ENCODE data around the gene M1AP. TPM values are rescaled to one million over a fixed set of nuclear protein-coding genes. Genes with fewer than 3 reads are reported as not detected.

Gene M1AP
- total RNA-seq, 4 donors from 2014 or later, result 0.81 to 2.6 (median 1.8) TPM

GRCh38 chr2:74685408-74685807 is 37.3 kb upstream of the M1AP start:
- DNase-seq, result no peak
- H3K4me1 ChIP-seq, result no peaks in the 10 kb centered on the region
- no peak overlapping the region for H3K27ac ChIP-seq
- 89 to 93% methylated on average over 3 of the region's 3 CpGs for WGBS, 2 donors
- no peaks in the 10 kb centered on the region for H3K27me3 ChIP-seq
- intact Hi-C loops (cut with DNase I), result loop anchor here (5.0 kb wide), 1 partner anchor 717 kb away; no protein-coding TSS in a partner anchor
- peaks cover 0 to under 1% of the 10 kb centered on the region in 2 donors for H3K36me3 ChIP-seq
- TF ChIP-seq POLR2A (IDR thresholded peaks at IDR 0.05) (no peak), CTCF (IDR thresholded peaks at IDR 0.05) (no peak)
- H3K4me3 ChIP-seq (replicated peaks in 1 of 3), result no peak overlapping the region
- no peaks in the 10 kb centered on the region for H3K9me3 ChIP-seq

GRCh38 chr2:74682501-74682900 is 34.4 kb upstream of the M1AP start:
- no peak for DNase-seq
- no peak for TF ChIP-seq POLR2A (IDR thresholded peaks at IDR 0.05)
- TF ChIP-seq CTCF (IDR thresholded peaks at IDR 0.05), result no peak
- Histone ChIP-seq H3K9me3 (no peaks in the 10 kb centered on the region), H3K4me1 (no peaks in the 10 kb centered on the region), H3K4me3 (replicated peaks in 1 of 3) (no peak overlapping the region), H3K27me3 (no peaks in the 10 kb centered on the region), H3K27ac (no peak overlapping the region), H3K36me3 (peaks cover 0 to 5% of the 10 kb centered on the region in 2 donors)
- intact Hi-C loops (cut with DNase I), result no loop called here

GRCh38 chr2:74679615-74680014 is 31.5 kb upstream of the M1AP start:
- H3K36me3 ChIP-seq, result peaks cover 5 to 14% of the 10 kb centered on the region in 2 donors
- H3K27me3 ChIP-seq, result no peaks in the 10 kb centered on the region
- no peaks in the 10 kb centered on the region for H3K4me1 ChIP-seq
- H3K9me3 ChIP-seq, result no peaks in the 10 kb centered on the region
- no peak overlapping the region for H3K27ac ChIP-seq
- WGBS, 2 donors, result 94 to 95% methylated on average over 7 to 15 of the region's 15 CpGs
- no peak overlapping the region for H3K4me3 ChIP-seq (replicated peaks in 1 of 3)
- no peak for DNase-seq
- TF ChIP-seq POLR2A (IDR thresholded peaks at IDR 0.05), result no peak
- TF ChIP-seq CTCF (IDR thresholded peaks at IDR 0.05), result no peak
- intact Hi-C loops (cut with DNase I), result no loop called here

- no peak for DNase-seq
- Histone ChIP-seq H3K9me3 (no peaks in the 10 kb centered on the region), H3K27me3 (no peaks in the 10 kb centered on the region), H3K36me3 (peaks cover 5 to 14% of the 10 kb centered on the region in 2 donors), H3K4me3 (replicated peaks in 1 of 3) (no peak overlapping the region), H3K27ac (no peak overlapping the region), H3K4me1 (no peaks in the 10 kb centered on the region)
- intact Hi-C loops (cut with DNase I), result no loop called here
- 92% methylated on average over 4 of the region's 4 CpGs for WGBS, 2 donors
- TF ChIP-seq POLR2A (IDR thresholded peaks at IDR 0.05) (no peak), CTCF (IDR thresholded peaks at IDR 0.05) (no peak)
Measured at GRCh38 chr2:74676331-74676730, 28.2 kb upstream of the M1AP start.

GRCh38 chr2:74675090-74675489 is 27.0 kb upstream of the M1AP start:
- H3K27me3 ChIP-seq, result no peaks in the 10 kb centered on the region
- no peak for TF ChIP-seq CTCF (IDR thresholded peaks at IDR 0.05)
- TF ChIP-seq POLR2A (IDR thresholded peaks at IDR 0.05), result no peak
- no peaks in the 10 kb centered on the region for H3K4me1 ChIP-seq
- DNase-seq, result no peak
- H3K36me3 ChIP-seq, result peaks cover 5 to 11% of the 10 kb centered on the region in 2 donors
- intact Hi-C loops (cut with DNase I), result no loop called here
- H3K9me3 ChIP-seq, result no peaks in the 10 kb centered on the region
- no peak overlapping the region for H3K4me3 ChIP-seq (replicated peaks in 1 of 3)
- no peak overlapping the region for H3K27ac ChIP-seq
- 78 to 90% methylated on average over 4 to 6 of the region's 6 CpGs for WGBS, 2 donors

Measured in thyroid gland (tissue), 4 donors.